Activated naive CD4-positive, alpha-beta T cell treated with anti-CD3 and anti-CD28 coated beads, Interleukin-2, amount 50 U/mL, for 24 hours (primary cell): ENCODE results near the gene ADRA2C.
A peak's percentile ranks its signal among the peaks of the same experiment; 100 is the strongest.

ENCODE experiments used
- H3K27ac Mint-ChIP-seq: one replicate; pipeline ENCODE4 v1.8.0; 2021; ENCODE audit warnings: mild to moderate bottlenecking, mixed read lengths
- H3K27me3 Mint-ChIP-seq: one replicate; pipeline ENCODE4 v1.8.0; 2021; ENCODE audit warnings: mixed read lengths
- H3K36me3 Mint-ChIP-seq: one replicate; pipeline ENCODE4 v1.8.0; 2021; ENCODE audit warnings: mixed read lengths
- H3K4me1 Mint-ChIP-seq: one replicate; pipeline ENCODE4 v1.8.0; 2021; ENCODE audit warnings: mixed read lengths
- H3K4me3 Mint-ChIP-seq: one replicate; pipeline ENCODE4 v1.8.0; 2021; ENCODE audit warnings: mild to moderate bottlenecking, mixed read lengths
- H3K9me3 Mint-ChIP-seq: one replicate; pipeline ENCODE4 v1.8.0; 2021; ENCODE audit warnings: mixed read lengths

Gene ADRA2C

DNA sequence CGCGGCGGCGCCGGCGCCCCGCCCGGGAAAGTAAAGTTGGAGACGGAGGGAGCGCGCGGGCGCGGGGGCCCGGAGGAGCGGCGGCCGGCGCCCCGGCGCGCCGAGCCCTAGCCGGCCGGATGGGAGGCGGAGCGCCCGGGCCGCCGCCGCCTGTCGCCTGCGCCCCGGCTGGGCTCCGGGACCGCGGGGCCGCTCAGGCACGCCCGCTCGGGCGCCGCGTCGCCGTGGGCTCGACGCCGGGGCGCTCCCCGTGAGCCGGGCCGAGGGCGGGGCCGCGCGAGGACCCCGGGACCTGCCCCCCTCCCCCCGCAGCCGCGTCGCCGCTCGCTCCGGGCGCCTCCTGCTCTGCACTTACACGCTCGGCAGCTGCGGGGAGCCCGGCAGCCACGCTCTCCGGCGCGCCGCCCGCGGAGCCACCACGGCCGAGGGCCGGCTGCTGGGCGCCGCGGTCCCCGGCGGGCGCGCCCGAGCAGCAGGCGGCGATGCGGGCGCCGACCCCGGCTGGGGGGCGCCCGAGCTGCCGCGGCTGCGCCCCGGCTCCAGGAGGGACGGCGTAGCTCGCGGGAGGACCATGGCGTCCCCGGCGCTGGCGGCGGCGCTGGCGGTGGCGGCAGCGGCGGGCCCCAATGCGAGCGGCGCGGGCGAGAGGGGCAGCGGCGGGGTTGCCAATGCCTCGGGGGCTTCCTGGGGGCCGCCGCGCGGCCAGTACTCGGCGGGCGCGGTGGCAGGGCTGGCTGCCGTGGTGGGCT lies at the start of gene ADRA2C:
Gene ADRA2C (plus strand): TSS at position 350 of the 749 bp plus-strand sequence. CDS start 222 bp downstream, at position 572.
- no peak within 1 kb of the TSS for H3K27ac Mint-ChIP-seq
- no peak within 1 kb of the TSS for H3K4me3 Mint-ChIP-seq
- peaks cover 8% of the 10 kb centered on the region for H3K4me1 Mint-ChIP-seq
- H3K36me3 Mint-ChIP-seq: no peaks in the 10 kb centered on the region
- H3K27me3 Mint-ChIP-seq: peaks cover 11% of the 10 kb centered on the region
- H3K9me3 Mint-ChIP-seq: no peaks in the 10 kb centered on the region

DNA sequence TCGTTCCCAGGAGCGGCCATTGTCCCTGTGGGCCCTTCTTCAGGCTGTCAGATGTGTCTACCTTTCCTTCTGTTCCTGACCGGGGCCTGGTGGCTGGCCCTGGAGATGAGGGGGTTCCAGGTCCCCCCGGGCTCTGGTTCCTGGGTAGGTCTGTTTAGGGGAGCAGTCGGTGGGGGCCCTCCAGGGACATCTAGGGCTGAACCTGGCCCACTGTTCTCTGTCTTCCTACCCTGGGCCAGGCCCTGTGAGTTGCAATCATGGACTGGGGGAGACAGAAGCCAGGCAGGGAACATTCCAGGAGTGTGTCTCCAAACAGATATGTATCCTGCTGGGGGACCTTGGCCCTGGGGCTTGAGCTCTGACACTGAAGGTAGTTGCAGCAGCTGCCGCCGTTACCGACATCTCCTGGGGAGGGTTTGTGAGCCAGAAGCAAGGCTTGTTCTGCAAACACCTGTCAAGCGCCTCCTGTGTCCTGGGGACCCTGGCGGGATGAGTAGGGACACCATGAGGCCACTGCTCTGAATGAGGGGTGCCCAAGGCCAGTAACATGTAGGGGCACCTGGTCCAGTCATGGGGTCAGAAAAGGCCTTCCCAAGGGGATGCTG lies 49.5 kb upstream of the ADRA2C start:
- Mint-ChIP-seq H3K4me3 (no peak overlapping the region), H3K4me1 (no peaks in the 10 kb centered on the region), H3K27ac (no peak overlapping the region), H3K9me3 (no peaks in the 10 kb centered on the region), H3K27me3 (peaks cover 9% of the 10 kb centered on the region), H3K36me3 (no peaks in the 10 kb centered on the region)

DNA sequence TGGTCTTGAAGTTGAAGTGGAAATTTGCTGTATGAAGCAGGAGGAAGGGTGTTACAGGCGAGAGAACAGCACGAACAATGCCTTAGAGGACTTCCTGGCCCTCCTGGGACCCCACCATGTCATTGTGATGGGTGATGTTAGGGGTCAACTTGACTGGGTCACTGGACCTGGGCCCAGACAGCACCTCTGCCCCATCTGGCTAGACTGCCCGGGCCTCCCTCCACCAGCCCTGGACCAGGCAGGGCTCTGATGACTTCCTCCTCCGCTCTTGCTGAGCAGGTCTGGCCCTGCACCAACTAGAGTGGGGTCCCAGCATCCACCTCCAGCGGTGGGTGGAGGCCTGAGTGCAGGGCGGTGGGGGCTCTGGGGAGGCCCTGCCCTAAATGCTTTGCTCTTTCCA lies 48.9 kb upstream of the ADRA2C start:
- Mint-ChIP-seq H3K27me3 (peaks cover 9% of the 10 kb centered on the region), H3K9me3 (no peaks in the 10 kb centered on the region), H3K27ac (no peak overlapping the region), H3K4me3 (no peak overlapping the region), H3K36me3 (no peaks in the 10 kb centered on the region), H3K4me1 (no peaks in the 10 kb centered on the region)

DNA sequence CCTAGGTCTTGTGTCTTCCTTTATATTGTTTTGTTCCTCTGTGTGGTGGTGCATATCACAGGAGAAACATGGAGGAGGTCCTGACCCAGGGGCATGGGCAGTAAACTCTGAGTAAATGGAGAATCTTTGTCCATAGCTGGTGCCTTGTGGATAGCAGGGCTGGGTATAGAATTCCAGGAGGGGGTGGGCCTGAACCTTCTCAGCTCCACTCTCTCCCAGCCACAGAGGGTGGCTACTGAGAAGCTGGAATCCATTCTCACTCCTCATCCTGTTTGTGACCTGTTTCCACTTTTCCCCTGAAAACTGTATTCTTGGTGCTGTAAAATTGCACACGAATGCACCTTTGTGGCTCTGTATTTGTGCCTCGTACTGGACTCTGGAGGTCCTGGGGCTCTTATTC lies 47.7 kb upstream of the ADRA2C start:
- Mint-ChIP-seq H3K4me3 (no peak overlapping the region), H3K4me1 (no peaks in the 10 kb centered on the region), H3K27me3 (peaks cover 9% of the 10 kb centered on the region), H3K9me3 (no peaks in the 10 kb centered on the region), H3K27ac (no peak overlapping the region), H3K36me3 (no peaks in the 10 kb centered on the region)

DNA sequence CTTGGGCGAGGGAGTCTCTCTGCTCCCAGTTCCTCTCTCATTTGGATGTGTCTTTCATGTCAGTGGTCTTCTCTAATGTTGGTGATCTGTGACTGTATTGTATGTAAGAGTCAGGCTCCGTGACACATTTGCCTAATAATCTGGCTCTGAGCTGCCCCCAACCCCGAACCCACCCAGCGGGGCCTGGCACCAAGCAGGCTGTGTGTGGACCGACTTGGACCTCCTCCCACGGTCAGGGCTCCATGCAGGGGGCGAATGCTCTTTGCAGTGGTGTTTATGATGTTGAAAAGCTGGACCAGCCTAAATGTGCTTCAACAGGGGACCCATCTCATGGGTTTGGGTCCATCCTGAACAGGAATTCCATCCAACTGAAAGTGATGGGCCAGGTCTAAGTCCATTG lies 47.0 kb upstream of the ADRA2C start:
- Mint-ChIP-seq H3K4me3 (no peak overlapping the region), H3K9me3 (no peaks in the 10 kb centered on the region), H3K27ac (no peak overlapping the region), H3K4me1 (no peaks in the 10 kb centered on the region), H3K36me3 (no peaks in the 10 kb centered on the region), H3K27me3 (peaks cover 9% of the 10 kb centered on the region)

DNA sequence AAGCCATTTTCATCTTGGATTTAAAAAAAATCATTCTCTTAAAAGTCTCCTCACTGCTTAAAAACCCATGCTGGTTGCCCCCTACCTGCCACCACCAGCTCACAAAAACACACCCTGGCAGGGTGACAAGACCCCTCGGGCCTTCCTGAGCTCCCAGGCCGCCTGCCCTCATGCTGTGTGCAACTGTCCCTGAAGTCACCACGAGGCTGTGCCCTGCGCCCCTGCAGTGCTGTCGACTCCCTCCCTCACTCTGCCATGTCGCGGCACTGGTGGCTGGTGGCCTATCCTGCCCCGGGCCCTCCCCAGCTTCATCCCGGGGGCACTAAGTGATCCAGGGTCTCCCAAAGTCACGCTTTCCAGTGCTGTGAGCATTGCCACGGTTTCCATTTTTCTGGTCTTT lies 46.3 kb upstream of the ADRA2C start:
- Mint-ChIP-seq H3K36me3 (no peaks in the 10 kb centered on the region), H3K27ac (no peak overlapping the region), H3K4me3 (no peak overlapping the region), H3K4me1 (no peaks in the 10 kb centered on the region), H3K27me3 (peaks cover 16% of the 10 kb centered on the region), H3K9me3 (no peaks in the 10 kb centered on the region)

DNA sequence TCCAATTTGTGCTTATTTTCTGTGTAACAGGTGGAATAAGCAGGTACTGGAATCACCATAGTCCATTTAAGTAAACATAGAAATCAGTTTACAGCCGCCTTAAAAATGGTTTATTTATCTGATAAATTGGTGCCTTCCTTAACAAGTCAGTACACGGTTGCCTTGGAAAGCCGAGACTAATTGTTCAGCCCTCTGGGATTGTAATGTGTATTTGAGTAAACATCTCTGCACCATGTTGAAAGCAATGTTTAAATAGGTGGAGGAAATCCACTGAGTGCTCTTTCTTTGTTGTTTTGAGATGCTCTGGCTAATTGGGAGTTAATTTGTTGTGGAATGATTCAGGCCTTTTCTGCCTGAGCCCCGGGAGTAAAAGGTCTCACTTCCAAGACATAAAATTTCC lies 45.7 kb upstream of the ADRA2C start:
- Mint-ChIP-seq H3K4me1 (no peaks in the 10 kb centered on the region), H3K27me3 (peaks cover 16% of the 10 kb centered on the region), H3K9me3 (no peaks in the 10 kb centered on the region), H3K36me3 (no peaks in the 10 kb centered on the region), H3K4me3 (no peak overlapping the region), H3K27ac (no peak overlapping the region)

DNA sequence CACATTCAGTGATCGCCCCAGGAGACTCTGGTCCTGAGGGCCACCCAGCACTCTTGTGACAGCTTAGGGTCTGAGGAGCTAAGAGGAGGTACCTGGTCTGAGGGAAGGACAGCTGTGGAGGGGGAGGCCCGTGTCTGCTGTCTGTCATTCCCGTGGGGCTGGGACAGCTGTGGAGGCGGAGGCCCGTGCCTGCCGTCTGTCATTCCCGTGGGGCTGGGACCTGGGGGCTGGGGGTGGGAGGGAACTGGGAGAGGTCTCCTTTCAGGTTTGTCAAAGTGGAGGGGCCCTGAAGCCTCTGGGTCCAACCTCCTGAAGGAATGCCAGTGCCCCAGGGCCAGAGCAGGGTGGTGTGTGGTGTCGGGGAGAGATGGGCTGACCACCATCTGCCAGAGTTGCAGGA lies 45.0 kb upstream of the ADRA2C start:
- no peak overlapping the region for H3K27ac Mint-ChIP-seq
- peaks cover 16% of the 10 kb centered on the region for H3K27me3 Mint-ChIP-seq
- H3K36me3 Mint-ChIP-seq: no peaks in the 10 kb centered on the region
- H3K4me3 Mint-ChIP-seq: no peak overlapping the region
- no peaks in the 10 kb centered on the region for H3K9me3 Mint-ChIP-seq
- no peaks in the 10 kb centered on the region for H3K4me1 Mint-ChIP-seq

DNA sequence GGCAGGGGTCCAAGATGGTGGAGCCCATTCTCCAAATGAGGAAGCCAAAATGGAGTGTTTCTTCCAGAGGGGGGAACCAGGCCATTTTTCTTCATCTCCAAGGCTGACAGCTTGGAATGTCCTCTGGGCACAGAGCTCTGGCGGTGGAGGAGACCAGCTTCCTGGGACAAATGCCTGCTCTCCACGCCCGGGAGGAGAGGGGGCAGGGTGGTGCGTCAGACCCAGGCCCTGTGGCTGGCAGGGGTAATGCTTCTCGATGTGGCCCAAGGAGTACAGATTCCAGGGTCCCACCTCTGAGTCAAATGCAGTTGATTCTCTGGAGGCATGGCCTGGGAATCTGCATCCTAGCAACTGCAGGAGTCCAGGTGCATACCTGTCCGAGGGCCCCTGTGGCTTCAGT lies 44.6 kb upstream of the ADRA2C start:
- Mint-ChIP-seq H3K9me3 (no peaks in the 10 kb centered on the region), H3K27me3 (peaks cover 16% of the 10 kb centered on the region)

DNA sequence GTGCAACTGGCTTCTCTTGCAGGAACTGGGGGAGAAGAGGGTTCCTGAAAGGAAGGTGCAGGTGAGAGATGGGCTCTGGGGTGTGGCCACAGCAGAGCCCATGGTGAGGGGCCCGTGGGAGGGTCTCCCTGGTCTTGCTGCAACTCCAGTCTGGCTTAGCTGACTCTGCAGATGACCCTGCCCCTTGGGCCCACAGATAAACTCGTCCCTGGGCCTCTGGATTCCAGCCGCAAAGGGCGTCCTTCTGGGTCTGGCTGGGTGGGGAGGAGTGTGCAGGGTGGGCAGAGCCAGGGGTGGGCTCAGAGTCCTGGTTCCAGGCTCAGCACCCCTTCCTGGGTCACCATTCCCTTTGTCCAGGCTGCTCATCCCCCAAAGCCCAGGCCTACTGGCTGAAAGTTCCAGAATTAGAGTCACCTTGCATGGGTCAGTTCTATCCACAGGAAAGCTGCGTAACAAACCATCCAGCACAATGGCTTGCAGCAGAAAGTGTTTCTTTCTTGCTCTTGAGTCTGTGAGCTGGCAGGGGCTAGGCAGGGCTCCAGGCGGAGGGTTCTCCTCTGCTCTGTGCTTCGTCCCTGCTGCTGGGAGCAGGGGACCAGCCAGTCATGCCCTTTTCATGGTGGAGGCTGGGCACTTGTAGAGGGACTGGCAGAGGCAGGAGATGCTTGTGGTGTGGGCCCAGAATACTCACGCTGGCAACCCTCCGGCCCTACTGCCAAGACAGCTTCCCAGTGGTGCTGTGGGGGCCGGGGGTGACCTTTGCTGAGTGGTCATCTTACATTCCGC lies 43.5 kb upstream of the ADRA2C start:
- Mint-ChIP-seq H3K27ac (no peak overlapping the region), H3K36me3 (no peaks in the 10 kb centered on the region), H3K4me1 (no peaks in the 10 kb centered on the region), H3K4me3 (no peak overlapping the region), H3K27me3 (peaks cover 17% of the 10 kb centered on the region), H3K9me3 (no peaks in the 10 kb centered on the region)

More for the DNA sequence above, 44.6 kb upstream of the ADRA2C start:
- no peak overlapping the region for H3K4me3 Mint-ChIP-seq
- no peaks in the 10 kb centered on the region for H3K36me3 Mint-ChIP-seq
- H3K4me1 Mint-ChIP-seq: no peaks in the 10 kb centered on the region
- H3K27ac Mint-ChIP-seq: no peak overlapping the region

DNA sequence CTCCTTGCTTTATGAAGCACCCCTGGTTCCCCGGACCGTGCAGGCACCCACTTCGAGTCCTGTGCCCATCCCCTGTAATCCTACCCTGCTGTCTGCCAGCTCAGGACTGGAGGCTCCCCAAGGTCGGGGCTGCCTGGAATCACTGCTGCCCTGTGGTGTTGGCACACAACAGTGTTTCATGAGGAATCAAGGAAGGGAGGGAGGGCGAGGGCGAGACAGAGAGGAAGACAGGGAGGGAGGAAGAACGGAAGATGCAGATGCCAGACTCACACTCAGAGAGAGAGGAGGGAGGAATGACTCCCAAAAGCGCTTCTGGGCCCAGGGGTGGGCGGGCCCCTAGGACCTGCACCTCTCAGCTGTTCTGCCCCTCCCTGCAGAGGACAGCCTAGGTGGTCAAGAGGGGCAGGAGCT lies 42.9 kb upstream of the ADRA2C start:
- no peak overlapping the region for H3K27ac Mint-ChIP-seq
- H3K27me3 Mint-ChIP-seq: peaks cover 14% of the 10 kb centered on the region
- no peaks in the 10 kb centered on the region for H3K36me3 Mint-ChIP-seq
- no peaks in the 10 kb centered on the region for H3K4me1 Mint-ChIP-seq
- H3K4me3 Mint-ChIP-seq: no peak overlapping the region
- H3K9me3 Mint-ChIP-seq: no peaks in the 10 kb centered on the region

DNA sequence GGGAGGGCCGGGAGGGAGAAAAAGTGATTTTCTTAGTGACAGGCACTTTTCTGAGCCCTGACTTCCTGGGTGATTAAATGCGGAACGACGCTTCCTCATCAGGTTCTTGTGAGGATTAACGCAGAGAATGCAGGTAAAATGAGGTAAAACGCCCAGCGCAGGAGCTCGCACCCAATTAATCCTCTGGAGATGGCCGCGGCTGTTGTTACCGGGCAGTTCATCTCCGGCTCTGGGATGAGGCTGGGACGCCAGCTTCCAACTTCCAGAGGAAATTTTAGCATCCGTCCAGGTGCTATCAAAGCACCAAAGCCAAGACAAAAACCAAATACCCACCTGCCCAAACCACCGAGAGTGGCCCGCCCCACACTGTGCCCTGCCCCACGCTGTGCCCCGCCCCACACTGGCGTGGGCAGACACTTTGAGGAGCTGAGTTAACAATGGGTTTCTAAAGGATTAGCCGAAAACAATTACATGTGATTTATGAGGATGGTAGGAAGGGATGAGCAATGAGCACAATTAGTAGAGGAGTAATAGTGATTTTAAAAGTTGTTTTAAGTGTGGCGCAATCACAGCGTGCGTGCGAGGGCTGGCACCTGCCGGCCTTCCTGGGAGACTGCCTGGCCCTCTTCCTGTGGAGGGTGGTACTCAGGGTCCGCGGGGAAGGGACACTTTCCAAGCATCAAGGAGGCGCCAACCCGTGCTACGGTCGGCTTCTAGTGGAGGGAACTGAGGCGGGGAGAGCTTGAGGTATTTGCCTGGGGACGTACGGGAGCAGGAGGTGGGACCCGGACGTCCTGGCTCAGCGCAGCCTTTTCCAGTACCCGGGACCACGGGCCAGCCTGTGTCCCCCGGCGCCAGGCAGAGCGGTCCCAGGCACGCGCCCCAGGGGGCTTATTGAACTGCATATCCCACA lies 41.6 kb upstream of the ADRA2C start:
- Mint-ChIP-seq H3K27me3 (peaks cover 11% of the 10 kb centered on the region), H3K4me1 (no peaks in the 10 kb centered on the region), H3K4me3 (no peak overlapping the region), H3K27ac (peak overlapping the region; percentile 61), H3K36me3 (no peaks in the 10 kb centered on the region), H3K9me3 (no peaks in the 10 kb centered on the region)

DNA sequence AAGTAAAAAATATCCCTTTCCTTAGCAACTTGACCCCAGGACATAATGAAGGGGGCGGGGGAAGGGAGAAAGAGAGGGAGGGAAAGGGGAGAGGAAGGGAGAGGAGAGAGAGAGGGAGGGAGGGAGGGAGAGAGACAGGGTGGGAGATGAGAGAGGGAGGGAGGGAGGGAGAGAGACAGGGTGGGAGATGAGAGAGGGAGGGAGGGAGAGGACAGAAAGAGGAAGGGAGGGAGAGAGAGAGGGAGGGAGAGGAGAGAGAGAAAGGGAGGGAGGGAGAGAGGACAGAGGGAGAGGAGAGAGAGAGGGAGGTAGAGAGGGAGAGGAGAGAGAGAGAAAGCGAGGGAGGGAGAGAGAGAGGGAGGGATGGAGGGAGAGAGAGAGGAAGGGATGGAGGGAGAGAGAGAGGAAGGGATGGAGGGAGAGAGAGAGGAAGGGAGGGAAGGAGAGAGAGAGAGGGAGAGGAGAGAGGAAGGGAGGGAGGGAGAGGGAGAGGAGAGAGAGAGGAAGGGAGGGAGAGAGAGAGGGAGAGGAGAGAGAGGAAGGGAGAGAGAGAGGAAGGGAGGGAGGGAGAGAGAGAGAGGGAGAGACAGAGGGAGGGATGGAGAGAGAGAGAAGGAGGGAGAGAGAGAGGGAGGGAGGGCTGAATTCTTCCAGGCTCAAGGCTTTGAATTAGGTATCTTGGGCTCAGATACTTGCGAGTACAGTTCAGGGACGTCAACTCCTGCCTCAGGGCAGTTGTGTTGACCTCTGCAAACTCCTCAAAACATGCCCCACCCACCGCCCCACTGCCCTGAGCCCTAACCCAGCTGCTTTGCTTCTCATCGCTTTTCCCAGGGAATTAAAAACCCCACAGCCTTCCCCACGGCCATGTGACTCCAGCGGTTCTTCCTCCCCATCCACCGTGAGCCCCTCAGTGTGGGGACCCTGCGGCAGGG lies 40.0 kb upstream of the ADRA2C start:
- Mint-ChIP-seq H3K27ac (no peak overlapping the region), H3K4me1 (no peaks in the 10 kb centered on the region), H3K4me3 (no peak overlapping the region), H3K36me3 (no peaks in the 10 kb centered on the region), H3K27me3 (peaks cover 9% of the 10 kb centered on the region), H3K9me3 (no peaks in the 10 kb centered on the region)

DNA sequence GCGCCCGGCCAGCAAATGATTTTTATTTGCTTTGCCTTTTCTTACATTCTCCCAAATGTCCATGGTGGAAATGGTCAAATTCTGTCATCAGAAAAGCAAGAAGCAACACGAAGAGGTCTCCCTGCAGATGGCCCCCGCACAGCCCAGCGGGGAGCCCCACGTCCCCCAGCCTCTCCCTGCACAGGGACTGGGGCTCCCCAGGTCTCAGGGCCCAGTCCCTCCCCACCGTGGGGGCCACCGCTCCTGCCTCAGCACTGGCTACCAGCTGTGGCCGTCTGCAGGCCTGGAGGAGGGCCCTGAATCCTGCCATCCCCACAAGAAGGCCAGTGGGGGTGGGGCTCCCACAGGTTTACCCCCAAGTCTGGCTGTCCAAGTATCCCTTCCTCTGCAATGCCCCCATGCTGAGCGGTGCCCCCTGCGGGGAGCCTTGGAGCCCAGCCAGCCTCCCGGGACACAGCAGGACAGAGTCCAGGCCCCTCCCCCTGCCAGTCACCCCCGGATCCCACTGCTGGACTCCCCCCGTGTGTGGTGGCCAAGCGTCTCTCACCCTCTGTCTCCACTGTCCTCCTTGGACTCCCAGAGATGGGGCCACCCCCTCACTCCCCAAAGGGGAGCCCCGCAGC lies 38.2 kb upstream of the ADRA2C start:
- peaks cover 9% of the 10 kb centered on the region for H3K27me3 Mint-ChIP-seq
- H3K36me3 Mint-ChIP-seq: no peaks in the 10 kb centered on the region
- no peaks in the 10 kb centered on the region for H3K4me1 Mint-ChIP-seq
- H3K9me3 Mint-ChIP-seq: no peaks in the 10 kb centered on the region
- no peak overlapping the region for H3K27ac Mint-ChIP-seq
- H3K4me3 Mint-ChIP-seq: no peak overlapping the region
